ENCODE results near the gene LY6G6C. TPM values are rescaled to one million over a fixed set of nuclear protein-coding genes. Genes with fewer than 3 reads are reported as not detected.
A peak's percentile ranks its signal among the peaks of the same experiment; 100 is the strongest.

The LY6G6C gene
- total and polyA plus RNA-seq, 2 of the 13 experiments (the other 11 are each of a cell fraction or from before 2014, with no cell fraction given), result 0.15 TPM; not detected in 1

- TF ChIP-seq HBP1 (CRISPR knock-in tag; IDR thresholded peaks at IDR 0.05; ENCODE audit: low read depth), result no peak
- TF ChIP-seq KLF13 (CRISPR knock-in tag; IDR thresholded peaks at IDR 0.05), result no peak
- TF ChIP-seq PCBP2 (optimal IDR thresholded peaks at IDR 0.05; ENCODE audit: low read depth, low read length, poor library complexity, severe bottlenecking), result no peak
- TF ChIP-seq PTBP1 (IDR thresholded peaks at IDR 0.05; ENCODE audit: low read depth, low read length, poor library complexity, severe bottlenecking), result no peak
- TF ChIP-seq ZNF234 (CRISPR knock-in tag; conservative IDR thresholded peaks at IDR 0.05), result no peak
- peak; percentile 94 for TF ChIP-seq TGIF2 (CRISPR knock-in tag; IDR thresholded peaks at IDR 0.05)
- TF ChIP-seq ZNF572 (CRISPR knock-in tag; IDR thresholded peaks at IDR 0.05), result no peak
- TF ChIP-seq YEATS2 (CRISPR knock-in tag; IDR thresholded peaks at IDR 0.05; ENCODE audit: borderline replicate concordance), result no peak; the same call in 1 of the 2 replicates
- peak; percentile 84; the same call in 1 of the 2 replicates for TF ChIP-seq SOX5 (CRISPR knock-in tag; IDR thresholded peaks at IDR 0.05; ENCODE audit: borderline replicate concordance)
- no peak for TF ChIP-seq BCL3 (CRISPR knock-in tag; IDR thresholded peaks at IDR 0.05)
- TF ChIP-seq HNRNPL (IDR thresholded peaks at IDR 0.05; ENCODE audit: low read depth, low read length), result no peak
- no peak for TF ChIP-seq TCF7L2 (IDR thresholded peaks at IDR 0.05; ENCODE audit: low read depth, low read length)
- TF ChIP-seq ESRRA (CRISPR knock-in tag; IDR thresholded peaks at IDR 0.05; ENCODE audit: low read depth), result peak; percentile 58
- peak; percentile 87; the same call in 1 of the 2 replicates for TF ChIP-seq SNAPC5 (CRISPR knock-in tag; IDR thresholded peaks at IDR 0.05; ENCODE audit: borderline replicate concordance)
- peak; percentile 94 for TF ChIP-seq HIVEP1 (CRISPR knock-in tag; IDR thresholded peaks at IDR 0.05)
- TF ChIP-seq SMAD9 (CRISPR knock-in tag; IDR thresholded peaks at IDR 0.05), result no peak
- TF ChIP-seq SNRNP70 (IDR thresholded peaks at IDR 0.05; ENCODE audit: low read depth, low read length), result no peak
- TF ChIP-seq KLF6 (CRISPR knock-in tag; IDR thresholded peaks at IDR 0.05), result no peak; the same call in 1 of the 2 replicates
- peak; percentile 42; the same call in 1 of the 2 replicates for TF ChIP-seq ZSCAN25 (CRISPR knock-in tag; IDR thresholded peaks at IDR 0.05)
- no peak for TF ChIP-seq FOSL1 (CRISPR knock-in tag; IDR thresholded peaks at IDR 0.05; ENCODE audit: borderline replicate concordance)
- TF ChIP-seq MLLT10 (CRISPR knock-in tag; IDR thresholded peaks at IDR 0.05), result no peak
- no peak for TF ChIP-seq ZNF781 (CRISPR knock-in tag; IDR thresholded peaks at IDR 0.05; ENCODE audit: borderline replicate concordance, not compliant biosample characterization)
- TF ChIP-seq ZNF672 (CRISPR knock-in tag; IDR thresholded peaks at IDR 0.05), result no peak; the same call in 1 of the 2 replicates
- TF ChIP-seq BRD4 (CRISPR knock-in tag; IDR thresholded peaks at IDR 0.05), result peak; percentile 49; the same call in 1 of the 2 replicates
- no peak for TF ChIP-seq MBD4 (IDR thresholded peaks at IDR 0.05; ENCODE audit: borderline replicate concordance, low read length)
- TF ChIP-seq ZNF543 (CRISPR knock-in tag; IDR thresholded peaks at IDR 0.05), result peak; percentile 94; the same call in 1 of the 2 replicates
- no peak for TF ChIP-seq ZNF784 (CRISPR knock-in tag; IDR thresholded peaks at IDR 0.05; ENCODE audit: borderline replicate concordance)
- no peak for TF ChIP-seq ZNF17 (CRISPR knock-in tag; IDR thresholded peaks at IDR 0.05)
Observed at GRCh38 chr6:31737991-31738979, 16.7 kb upstream of the LY6G6C start (continued).

Data from HepG2 (cell line).